Lower lobe of right lung (tissue), 2 donors: ENCODE measurements around the gene PLOD3. TPM values are rescaled to one million over a fixed set of nuclear protein-coding genes. Genes with fewer than 3 reads are reported as not detected.
"Not testable (repeated sequence)": the region's sequence is repeated elsewhere in the genome, so short reads cannot be mapped to it uniquely, and the experiment has no call there.

Experiments used
- ATAC-seq, 2 donors: fragments of 200-7000 bp; cut with Tn5 transposase; one replicate each; pipeline ENCODE4 v1.9.1; 2020 to 2022; ENCODE audit warnings: mild to moderate bottlenecking in 2 of 2, moderate library complexity in 2 of 2
- DNase-seq: peaks from one replicate; pipeline ENCODE4 v3.0.0-alpha.2; 2020
- H3K27ac ChIP-seq: fragments of 200-600 bp; one replicate; pipeline ENCODE4 v1.8.0; 2022
- H3K27me3 ChIP-seq: fragments of 200-600 bp; one replicate; pipeline ENCODE4 v1.8.0; 2022; ENCODE audit warnings: low read depth
- H3K36me3 ChIP-seq: fragments of 200-600 bp; one replicate; pipeline ENCODE4 v1.8.0; 2022; ENCODE audit warnings: mild to moderate bottlenecking
- H3K4me1 ChIP-seq: fragments of 200-600 bp; one replicate; pipeline ENCODE4 v1.8.0; 2022
- H3K4me3 ChIP-seq: fragments of 200-600 bp; one replicate; pipeline ENCODE4 v1.8.0; 2022; ENCODE audit warnings: mild to moderate bottlenecking
- H3K9me3 ChIP-seq: fragments of 200-600 bp; one replicate; pipeline ENCODE4 v1.8.0; 2022
- intact Hi-C: fragments of 100-400 bp; cut with DNase I; formaldehyde crosslinking; loops from one replicate; pipeline ENCODE4 v1.11.0; 2022
- total RNA-seq: library from RNA; stranded (reverse); fragmentation: NEBNext Ultra II Directional; extraction: Animal tissue kit (Norgen Biotek cat#: 25700); gene quantifications from one replicate; pipeline ENCODE4 v1.2.1, GENCODE V29; 2021
- TF ChIP-seq, protein P1 (sequence below): fragments of 200-600 bp; IDR thresholded peaks from one replicate; pipeline ENCODE4 v1.8.0; 2022; ENCODE audit warnings: antibody characterized with exemption, mild to moderate bottlenecking
- donor health status: DM: no; HTN: yes; CAD: no; lungs with severe emphysema.

Gene PLOD3
- total RNA-seq, 1 donor from 2014 or later: 87.9 TPM

DNA sequence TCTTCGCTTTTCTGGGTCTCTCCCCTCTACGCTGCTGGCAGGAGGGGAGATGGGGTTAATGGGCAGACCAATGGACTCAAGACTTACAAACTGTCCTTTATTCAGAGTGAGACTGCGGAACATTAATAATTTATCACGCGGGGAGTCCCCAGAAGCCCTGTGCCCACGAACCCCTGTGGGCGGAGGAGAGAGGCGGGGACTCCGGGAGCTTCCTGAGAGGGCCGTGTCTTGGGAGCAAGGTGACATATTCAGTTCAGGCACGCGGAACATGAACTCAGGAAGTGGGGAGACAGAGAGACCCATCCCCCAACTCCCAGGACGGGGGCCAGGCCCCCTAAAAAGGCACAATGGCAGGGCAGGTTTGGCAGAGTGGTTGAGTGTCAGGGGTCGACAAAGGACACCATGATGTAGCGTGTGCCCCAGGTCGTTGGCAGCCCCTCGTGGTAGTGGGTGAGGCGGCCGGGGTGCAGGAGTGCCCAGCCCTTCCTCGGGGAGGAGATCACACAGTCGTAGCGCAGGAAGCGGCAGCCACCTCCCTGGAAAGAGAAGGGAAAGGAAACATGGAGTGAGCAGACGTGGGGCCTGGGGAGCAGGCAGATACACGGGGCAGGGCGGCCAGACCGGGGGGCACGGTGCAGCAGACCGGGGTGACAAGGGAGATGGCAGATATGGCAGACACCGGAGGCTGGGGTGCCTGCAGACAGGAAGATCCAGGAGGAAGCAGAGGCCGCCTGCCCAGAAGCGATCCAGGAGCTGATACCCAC, 11.3 kb downstream of the PLOD3 start:
- no peak for ATAC-seq
- Histone ChIP-seq H3K27me3 (peaks cover 26% of the 10 kb centered on the region), H3K9me3 (no peaks in the 10 kb centered on the region), H3K36me3 (peaks cover 49% of the 10 kb centered on the region), H3K4me1 (peaks cover 10% of the 10 kb centered on the region), H3K27ac (no peak overlapping the region), H3K4me3 (no peak overlapping the region)
- DNase-seq: no peak
- TF ChIP-seq, protein P1, sequence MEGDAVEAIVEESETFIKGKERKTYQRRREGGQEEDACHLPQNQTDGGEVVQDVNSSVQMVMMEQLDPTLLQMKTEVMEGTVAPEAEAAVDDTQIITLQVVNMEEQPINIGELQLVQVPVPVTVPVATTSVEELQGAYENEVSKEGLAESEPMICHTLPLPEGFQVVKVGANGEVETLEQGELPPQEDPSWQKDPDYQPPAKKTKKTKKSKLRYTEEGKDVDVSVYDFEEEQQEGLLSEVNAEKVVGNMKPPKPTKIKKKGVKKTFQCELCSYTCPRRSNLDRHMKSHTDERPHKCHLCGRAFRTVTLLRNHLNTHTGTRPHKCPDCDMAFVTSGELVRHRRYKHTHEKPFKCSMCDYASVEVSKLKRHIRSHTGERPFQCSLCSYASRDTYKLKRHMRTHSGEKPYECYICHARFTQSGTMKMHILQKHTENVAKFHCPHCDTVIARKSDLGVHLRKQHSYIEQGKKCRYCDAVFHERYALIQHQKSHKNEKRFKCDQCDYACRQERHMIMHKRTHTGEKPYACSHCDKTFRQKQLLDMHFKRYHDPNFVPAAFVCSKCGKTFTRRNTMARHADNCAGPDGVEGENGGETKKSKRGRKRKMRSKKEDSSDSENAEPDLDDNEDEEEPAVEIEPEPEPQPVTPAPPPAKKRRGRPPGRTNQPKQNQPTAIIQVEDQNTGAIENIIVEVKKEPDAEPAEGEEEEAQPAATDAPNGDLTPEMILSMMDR: no peak
- intact Hi-C loops: no loop called here

DNA sequence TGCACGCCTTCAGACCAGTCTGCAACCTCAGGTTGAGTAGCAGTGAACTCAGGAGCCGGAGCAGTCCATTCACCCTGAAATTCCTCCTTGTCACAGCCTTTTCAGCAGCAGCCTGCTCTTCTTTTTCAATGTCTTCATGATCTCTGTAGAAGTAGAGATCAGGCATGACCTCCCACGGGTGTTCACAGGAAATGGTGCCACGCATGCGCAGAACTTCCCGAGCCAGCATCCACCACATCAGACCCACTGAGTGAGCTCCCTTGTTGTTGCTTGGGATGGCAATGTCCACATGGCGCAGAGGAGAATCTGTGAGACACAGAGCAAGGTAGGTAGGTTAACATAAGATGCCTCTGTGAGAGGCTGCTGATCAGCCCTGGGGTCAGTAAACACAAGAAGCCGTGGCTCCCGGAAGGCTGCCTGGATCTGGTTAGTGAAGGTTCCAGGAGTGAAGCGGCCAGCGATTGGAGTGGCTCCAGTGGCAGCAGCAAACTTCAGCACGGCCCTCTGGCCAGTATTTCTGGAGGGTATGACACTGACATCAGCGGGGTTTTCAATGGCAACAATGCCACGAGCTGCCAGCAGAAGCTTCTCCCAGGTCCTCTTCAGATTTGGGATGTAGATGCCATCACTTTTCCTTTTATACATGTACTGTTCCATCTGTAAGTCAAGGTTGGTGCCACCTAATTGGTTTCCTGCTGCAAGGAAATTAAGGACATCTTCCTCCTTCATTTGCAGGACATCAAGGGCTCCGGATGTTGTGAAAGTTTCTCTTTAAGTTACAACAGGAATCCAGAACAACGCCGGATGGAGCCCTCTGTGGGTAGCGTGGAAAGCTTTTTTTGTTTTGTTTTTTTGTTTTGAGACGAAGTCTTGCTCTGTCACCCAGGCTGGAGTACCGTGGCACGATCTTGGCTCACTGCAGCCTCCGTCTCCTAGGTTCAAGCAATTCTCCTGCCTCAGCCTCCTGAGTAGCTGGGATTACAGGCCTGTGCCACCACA, 13.3 kb downstream of the PLOD3 start:
- H3K4me1 ChIP-seq: peaks cover 10% of the 10 kb centered on the region
- H3K9me3 ChIP-seq, H3K4me3 ChIP-seq, intact Hi-C loops, DNase-seq, H3K27ac ChIP-seq, ATAC-seq: not testable (repeated sequence)
- H3K36me3 ChIP-seq: peaks cover 28% of the 10 kb centered on the region
- peaks cover 44% of the 10 kb centered on the region for H3K27me3 ChIP-seq

DNA sequence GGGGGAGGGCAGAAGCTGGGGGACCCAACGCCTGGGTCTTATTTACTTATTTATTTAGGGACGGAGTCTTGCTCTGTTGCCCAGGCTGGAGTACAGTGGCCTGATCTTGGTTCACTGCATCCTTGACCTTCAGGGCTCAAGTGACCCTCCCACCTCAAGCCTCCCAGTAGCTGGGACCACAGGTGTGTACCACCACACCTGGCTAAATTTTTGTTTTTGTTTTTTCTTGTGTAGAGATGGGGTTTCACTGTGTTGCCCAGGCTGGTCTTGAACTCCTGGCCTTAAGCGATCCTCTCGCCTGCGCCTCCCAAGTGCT, 14.8 kb downstream of the PLOD3 start:
- Histone ChIP-seq H3K9me3 (no peaks in the 10 kb centered on the region), H3K4me3 (no peak overlapping the region), H3K36me3 (peaks cover 18% of the 10 kb centered on the region), H3K27ac (no peak overlapping the region), H3K4me1 (peaks cover 10% of the 10 kb centered on the region), H3K27me3 (peaks cover 57% of the 10 kb centered on the region)
- DNase-seq: no peak
- TF ChIP-seq, protein P1: no peak
- intact Hi-C loops: no loop called here
- ATAC-seq: no peak

DNA sequence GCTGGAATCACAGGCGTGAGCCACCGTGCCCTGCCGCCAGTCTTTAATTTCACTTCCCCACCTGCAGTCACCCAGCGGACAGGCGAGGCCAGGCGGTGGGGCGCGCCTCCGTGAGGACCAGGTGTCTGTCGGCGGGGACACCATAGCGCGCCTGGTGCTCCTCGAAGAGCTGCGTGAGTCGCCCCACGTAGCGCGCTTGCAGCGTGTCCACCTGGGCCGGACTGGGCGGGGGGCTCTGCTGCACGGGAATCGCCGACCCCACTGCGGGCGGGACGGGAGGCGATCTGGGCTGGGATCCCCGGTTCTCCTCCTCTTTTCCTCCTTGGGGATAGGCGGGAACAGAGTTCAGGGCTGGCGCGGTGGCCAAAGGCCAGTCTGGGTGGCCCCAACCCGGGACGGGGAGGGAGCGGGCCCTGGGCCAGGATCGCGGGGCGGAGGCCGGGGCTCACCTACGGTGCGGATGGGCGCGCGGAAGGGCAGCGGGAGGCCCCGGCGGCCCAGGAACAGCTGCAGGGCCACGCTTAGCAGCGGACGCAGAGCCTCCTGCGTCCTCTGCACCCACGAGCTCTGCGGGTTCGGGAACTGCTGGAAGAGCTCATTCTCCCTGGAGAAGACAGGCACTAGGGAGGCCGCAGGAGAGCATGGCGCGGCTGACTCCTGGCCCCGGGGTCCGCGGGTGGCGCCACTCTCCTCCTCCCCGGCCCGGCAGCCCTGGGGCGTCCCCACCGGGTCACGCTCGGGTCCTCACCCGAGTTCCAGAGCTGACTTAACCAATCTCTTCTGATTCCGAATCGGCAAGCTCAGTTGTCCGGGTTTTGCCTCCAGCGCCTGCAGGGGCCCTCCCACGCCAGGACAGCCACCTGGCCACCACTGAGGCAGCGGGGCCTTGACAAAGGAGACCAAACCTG, 15.4 kb downstream of the PLOD3 start:
- ATAC-seq (peak; percentile 32 to 38), DNase-seq (no peak)
- Histone ChIP-seq H3K27ac (no peak overlapping the region), H3K4me3 (peak overlapping the region; percentile 0), H3K4me1 (peaks cover 10% of the 10 kb centered on the region), H3K27me3 (peaks cover 63% of the 10 kb centered on the region), H3K36me3 (peaks cover 12% of the 10 kb centered on the region), H3K9me3 (no peaks in the 10 kb centered on the region)
- TF ChIP-seq, protein P1: no peak
- intact Hi-C loops: no loop called here

DNA sequence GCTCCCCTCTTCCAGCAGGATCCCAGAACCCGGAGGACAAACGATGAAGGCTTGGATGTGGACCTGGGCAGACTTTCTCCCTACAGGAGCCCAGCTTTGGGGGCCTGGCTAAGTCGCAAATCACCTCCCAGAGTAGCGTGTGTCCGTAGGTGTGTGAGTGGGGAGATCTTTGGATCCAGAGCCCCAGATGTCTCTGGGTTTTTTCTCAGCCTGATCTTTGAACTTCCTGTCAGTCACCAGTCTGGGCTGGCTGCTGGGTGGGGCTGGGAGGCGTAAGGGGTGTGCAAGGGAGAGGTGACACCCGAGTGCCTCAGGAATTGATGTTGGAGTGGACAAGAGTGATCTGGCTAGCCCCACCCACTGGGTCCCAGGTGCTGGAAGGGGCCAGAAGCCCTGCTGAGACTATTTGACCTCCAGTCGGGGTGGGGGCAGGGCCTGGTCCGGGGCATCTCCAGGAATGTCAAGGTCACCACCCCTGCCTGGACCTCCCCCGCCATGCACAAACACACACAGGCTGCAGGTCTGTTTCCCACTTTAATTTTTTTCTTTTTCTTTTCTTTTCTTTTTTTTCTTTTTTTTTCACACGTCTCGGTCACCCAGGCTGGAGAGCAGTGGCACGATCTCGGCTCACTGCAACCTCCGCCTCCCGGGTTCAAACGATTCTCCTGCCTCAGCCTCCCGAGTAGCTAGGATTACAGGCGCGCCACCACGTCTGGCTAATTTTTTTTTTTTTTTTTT, 16.4 kb downstream of the PLOD3 start, which contains the start of gene MOGAT3:
Gene MOGAT3 (minus strand): TSS at position 175 of the 738 bp plus-strand sequence. CDS start 182 bp downstream, outside the sequence.
- Histone ChIP-seq H3K27ac (no peak within 1 kb of the TSS), H3K9me3 (no peaks in the 10 kb centered on the region), H3K4me3 (peak within 1 kb of the TSS; percentile 0), H3K4me1 (peaks cover 10% of the 10 kb centered on the region), H3K27me3 (peaks cover 66% of the 10 kb centered on the region), H3K36me3 (peaks cover 2% of the 10 kb centered on the region)
- DNase-seq (no peak), ATAC-seq (no peak)
- TF ChIP-seq, protein P1: no peak
- intact Hi-C loops: no loop called here
